GM06990 (cell line): Measurements from ENCODE around the gene RALY.
"Not testable (repeated sequence)": the region's sequence is repeated elsewhere in the genome, so short reads cannot be mapped to it uniquely, and the experiment has no call there.

ENCODE experiments used
- DNase-seq: peaks from one replicate; pipeline ENCODE4 v3.0.0-alpha.2; 2011; ENCODE audit not compliant: insufficient read length; ENCODE audit errors: extremely low read depth
- H3K27me3 ChIP-seq: replicated peaks from 2 replicates; pipeline ENCODE4 v1.6.0; 2011; ENCODE audit warnings: low read length; ENCODE audit not compliant: control insufficient read depth, insufficient read depth
- H3K36me3 ChIP-seq: 2 replicates; pipeline ENCODE4 v1.5.1; 2011; ENCODE audit warnings: low read length; ENCODE audit not compliant: control insufficient read depth, insufficient read depth
- H3K4me3 ChIP-seq: replicated peaks from 2 replicates; pipeline ENCODE4 v1.5.1; 2011; ENCODE audit warnings: low read depth, mild to moderate bottlenecking, control low read depth, low read length
- TF ChIP-seq, protein P1 (sequence below): IDR thresholded peaks from 2 replicates; pipeline ENCODE4 v1.5.1; 2011; ENCODE audit warnings: low read length, control low read depth, mild to moderate bottlenecking, inconsistent platforms; ENCODE audit not compliant: insufficient read depth, poor library complexity, severe bottlenecking

Gene RALY

DNA sequence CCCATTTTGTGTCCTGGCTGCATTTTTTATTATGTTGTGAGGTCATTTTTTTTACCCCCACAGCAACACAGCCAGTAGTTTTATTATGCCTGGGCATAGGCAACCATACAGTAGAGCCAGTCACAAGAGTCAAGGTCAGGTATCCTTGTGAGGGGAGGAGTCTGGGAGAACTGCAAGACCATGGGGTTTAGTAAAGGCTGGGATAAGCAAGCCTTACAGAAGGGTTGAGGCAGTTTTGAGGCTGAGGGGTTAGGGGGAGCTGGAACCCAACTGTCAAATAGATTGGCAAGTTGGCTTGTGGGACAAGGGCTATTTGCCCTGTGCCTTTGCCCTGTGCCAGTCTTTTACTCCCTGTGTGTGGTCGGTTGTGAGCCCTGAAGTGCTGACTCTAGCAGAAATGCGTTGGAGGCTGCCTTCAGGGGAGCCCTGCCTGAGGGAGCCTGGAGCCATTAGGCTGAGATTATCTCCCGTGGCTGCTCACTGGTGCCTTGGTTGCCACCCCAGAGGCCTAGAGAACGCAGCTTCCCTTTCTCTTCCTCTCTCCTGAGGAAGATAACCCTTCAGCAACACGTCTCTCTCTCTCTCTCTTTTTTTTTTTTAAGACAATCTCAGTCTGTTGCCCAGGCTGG, 31.1 kb downstream of the RALY start:
- Histone ChIP-seq H3K4me3 (no peak overlapping the region), H3K36me3 (0 out of 2 replicates have a peak, but pooled peaks cover 1% of the 10 kb centered on the region), H3K27me3 (no peaks in the 10 kb centered on the region)
- no peak for DNase-seq
- TF ChIP-seq, protein P1, sequence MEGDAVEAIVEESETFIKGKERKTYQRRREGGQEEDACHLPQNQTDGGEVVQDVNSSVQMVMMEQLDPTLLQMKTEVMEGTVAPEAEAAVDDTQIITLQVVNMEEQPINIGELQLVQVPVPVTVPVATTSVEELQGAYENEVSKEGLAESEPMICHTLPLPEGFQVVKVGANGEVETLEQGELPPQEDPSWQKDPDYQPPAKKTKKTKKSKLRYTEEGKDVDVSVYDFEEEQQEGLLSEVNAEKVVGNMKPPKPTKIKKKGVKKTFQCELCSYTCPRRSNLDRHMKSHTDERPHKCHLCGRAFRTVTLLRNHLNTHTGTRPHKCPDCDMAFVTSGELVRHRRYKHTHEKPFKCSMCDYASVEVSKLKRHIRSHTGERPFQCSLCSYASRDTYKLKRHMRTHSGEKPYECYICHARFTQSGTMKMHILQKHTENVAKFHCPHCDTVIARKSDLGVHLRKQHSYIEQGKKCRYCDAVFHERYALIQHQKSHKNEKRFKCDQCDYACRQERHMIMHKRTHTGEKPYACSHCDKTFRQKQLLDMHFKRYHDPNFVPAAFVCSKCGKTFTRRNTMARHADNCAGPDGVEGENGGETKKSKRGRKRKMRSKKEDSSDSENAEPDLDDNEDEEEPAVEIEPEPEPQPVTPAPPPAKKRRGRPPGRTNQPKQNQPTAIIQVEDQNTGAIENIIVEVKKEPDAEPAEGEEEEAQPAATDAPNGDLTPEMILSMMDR, result no peak

DNA sequence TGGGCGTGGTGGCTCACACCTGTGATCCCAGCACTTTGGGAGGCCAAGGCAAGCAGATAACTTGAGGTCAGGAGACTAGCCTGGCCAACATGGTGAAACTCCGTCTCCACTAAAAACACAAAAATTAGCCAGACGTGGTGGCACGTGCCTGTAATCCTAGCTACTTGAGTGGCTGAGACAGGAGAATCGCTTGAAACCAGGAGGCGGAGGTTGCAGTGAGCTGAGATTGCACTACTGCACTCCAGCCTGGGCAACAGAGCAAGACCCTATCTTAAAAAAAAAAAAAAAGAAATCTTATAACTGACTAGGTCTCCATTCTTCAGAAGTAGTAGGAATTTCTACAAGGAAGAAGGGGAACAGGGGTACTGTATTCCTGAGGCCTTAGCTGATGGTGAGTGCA, 34.3 kb downstream of the RALY start:
- H3K27me3 ChIP-seq, H3K4me3 ChIP-seq, H3K36me3 ChIP-seq, DNase-seq: not testable (repeated sequence)

DNA sequence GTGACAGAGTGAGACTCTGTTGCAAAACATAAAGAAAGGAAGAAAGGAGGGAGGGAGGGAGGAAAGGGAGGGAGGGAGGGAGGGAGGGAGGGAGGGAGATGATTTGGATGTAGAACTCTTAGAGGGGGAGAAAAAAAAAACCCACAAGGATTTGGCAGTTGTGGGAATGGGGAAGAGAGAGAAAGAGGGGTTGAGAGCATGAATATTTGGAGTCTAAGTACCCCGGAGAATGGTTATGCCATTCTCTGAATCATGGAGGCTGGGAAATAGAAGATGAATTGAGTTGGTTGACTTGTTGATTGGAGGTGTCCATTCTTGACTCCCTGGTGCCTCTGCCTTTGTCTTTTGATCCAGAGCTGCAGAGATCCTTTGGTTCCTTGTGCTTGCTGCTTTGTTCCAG, 35.7 kb downstream of the RALY start:
- Histone ChIP-seq H3K27me3 (no peaks in the 10 kb centered on the region), H3K36me3 (peaks cover 8% of the 10 kb centered on the region), H3K4me3 (no peak overlapping the region)
- DNase-seq, result no peak
- TF ChIP-seq, protein P1, result no peak

DNA sequence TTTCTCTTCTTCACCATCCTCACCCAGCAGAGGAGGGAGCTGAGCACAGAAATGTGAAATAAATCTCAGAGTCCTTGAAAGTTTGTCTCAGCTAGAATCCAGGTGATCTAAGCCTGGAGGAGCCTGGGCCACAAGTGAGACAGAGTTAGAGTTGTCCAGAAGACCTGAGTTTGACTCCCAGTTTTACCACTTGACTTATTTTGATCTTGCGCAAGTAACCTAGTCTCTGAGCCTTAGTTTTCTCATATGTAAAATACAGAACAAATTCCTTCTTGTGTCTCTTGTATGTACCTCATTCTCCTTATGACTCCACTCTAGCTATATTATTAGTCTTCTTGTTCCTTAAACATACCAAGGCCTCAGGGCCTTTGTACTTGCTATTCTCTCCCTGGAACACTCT, 36.7 kb downstream of the RALY start:
- H3K4me3 ChIP-seq, result no peak overlapping the region
- TF ChIP-seq, protein P1, result no peak
- peaks cover 8% of the 10 kb centered on the region for H3K36me3 ChIP-seq
- DNase-seq, result no peak
- no peaks in the 10 kb centered on the region for H3K27me3 ChIP-seq

DNA sequence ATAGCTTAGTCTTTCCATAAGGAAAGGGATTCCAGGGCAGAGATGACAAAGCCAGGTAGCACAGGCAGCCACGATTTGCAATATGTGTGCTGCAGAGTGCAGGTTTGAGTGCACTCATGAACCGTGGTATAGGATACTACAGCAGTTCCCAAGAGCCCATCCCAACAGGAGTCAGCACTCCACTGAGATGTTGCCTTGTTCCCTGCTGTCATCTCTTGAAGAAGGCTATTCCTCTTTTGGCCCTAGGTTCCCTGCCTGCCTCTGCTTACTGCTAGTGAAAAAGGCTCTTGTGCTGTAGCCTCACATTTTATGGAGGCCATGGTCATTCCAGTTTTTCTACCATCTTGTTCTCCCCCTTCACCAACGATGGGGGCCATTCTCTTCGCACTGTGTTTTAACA, 40.2 kb downstream of the RALY start:
- Histone ChIP-seq H3K36me3 (peaks cover 6% of the 10 kb centered on the region), H3K27me3 (no peaks in the 10 kb centered on the region), H3K4me3 (no peak overlapping the region)
- DNase-seq, result no peak
- TF ChIP-seq, protein P1, result no peak

DNA sequence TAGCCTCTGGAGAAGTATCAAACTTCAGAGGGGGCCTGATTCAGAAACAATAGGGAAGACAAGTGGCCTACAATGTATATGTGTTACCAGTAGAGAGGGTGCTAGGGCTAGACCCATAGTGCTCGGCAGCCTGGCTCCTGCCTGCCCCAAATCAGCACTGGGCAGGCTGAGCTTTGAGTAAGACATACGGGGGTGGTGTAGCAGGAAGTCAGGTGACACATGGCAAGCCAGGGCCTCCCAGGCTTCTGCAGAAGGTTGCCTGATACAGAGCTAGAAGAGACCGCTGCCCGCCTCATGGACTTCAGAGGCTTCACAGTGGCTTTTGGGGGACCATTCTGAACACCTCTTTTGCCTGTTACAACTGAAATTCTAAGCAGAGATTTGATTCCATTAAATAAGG, 43.4 kb downstream of the RALY start:
- TF ChIP-seq, protein P1, result no peak
- DNase-seq, result no peak
- H3K4me3 ChIP-seq, result no peak overlapping the region
- peaks cover 4% of the 10 kb centered on the region for H3K36me3 ChIP-seq
- no peaks in the 10 kb centered on the region for H3K27me3 ChIP-seq
